HepG2 (cell line): ENCODE data around the gene GRK6. TPM values are rescaled to one million over a fixed set of nuclear protein-coding genes. Genes with fewer than 3 reads are reported as not detected.

ENCODE experiments used
- ATAC-seq: fragments of 200-7000 bp; cut with Tn5 transposase; 3 replicates; pipeline ENCODE4 v1.9.1; 2020; ENCODE audit warnings: mild to moderate bottlenecking, moderate library complexity
- BruUV-seq: library from RNA; stranded (reverse); fragments of 400-500 nt; replicated peaks from 2 replicates; lab custom pipeline; 2021; lab: Mats Ljungman, UMichigan
- CTCF ChIA-PET: fragments of 300-600 bp; formaldehyde crosslinking; extraction: SDS; loops from one replicate; lab custom pipeline; 2021; ENCODE audit warnings: low total read pairs, inconsistent platforms, low intra/inter-chr PET ratio; lab: Yijun Ruan, JAX
- POLR2A ChIA-PET: fragments of 350-600 bp; sonication (Branson Sonifier 250); formaldehyde crosslinking; loops from one replicate; lab custom pipeline; 2020; ENCODE audit warnings: antibody characterized with exemption, inconsistent platforms; lab: Yijun Ruan, JAX
- DNase-seq: peaks from one replicate; pipeline ENCODE4 v3.0.0-alpha.2; 2015; ENCODE audit warnings: low spot score
- FAIRE-seq: peaks from 3 replicates; lab custom pipeline; 2011; peaks lifted over from hg19 to GRCh38; lab: Jason Lieb, UNC
- H2AFZ ChIP-seq: one replicate; pipeline ENCODE4 v1.6.1; 2011; ENCODE audit warnings: low read length, inconsistent platforms
- H3K27ac ChIP-seq: fragments of 300-600 bp; 3 replicates; pipeline ENCODE4 v1.8.0; 2011; ENCODE audit warnings: mixed run types, mild to moderate bottlenecking, mixed read lengths, low read length, inconsistent platforms; ENCODE audit not compliant: insufficient read depth; ENCODE audit errors: extremely low read length
- H3K27me3 ChIP-seq, 2 experiments: fragments of 200-600 bp in 1 of 2; 2 replicates in 1 of 2; 3 replicates in 1 of 2; pipeline versions ENCODE4 v1.6.0 to v1.8.0; 2011; ENCODE audit warnings: low read length in 2 of 2, mild to moderate bottlenecking in 2 of 2, moderate library complexity in 2 of 2, inconsistent platforms in 1 of 2; ENCODE audit not compliant: insufficient read depth in 2 of 2, control insufficient read depth in 1 of 2
- H3K36me3 ChIP-seq, 2 experiments: fragments of 200-600 bp in 1 of 2; replicated peaks in 1 of 2; 2 replicates in 1 of 2; 3 replicates in 1 of 2; pipeline versions ENCODE4 v1.5.1 to v1.8.0; 2011; ENCODE audit warnings: low read length in 2 of 2, inconsistent platforms in 1 of 2; ENCODE audit not compliant: insufficient read depth in 2 of 2, control insufficient read depth in 1 of 2
- H3K4me1 ChIP-seq: 2 replicates; pipeline ENCODE4 v1.5.1; 2012; ENCODE audit warnings: low read length, inconsistent platforms; ENCODE audit not compliant: insufficient read depth
- H3K4me2 ChIP-seq: 2 replicates; pipeline ENCODE4 v1.6.0; 2011; ENCODE audit warnings: low read depth, low read length, inconsistent platforms
- H3K4me3 ChIP-seq, 3 experiments: fragments of 200-600 bp in 1 of 3; sonication (generic), shearing (Covaris generic) in 1 of 3; replicated peaks in 1 of 3; 2 replicates each; pipeline ENCODE4 v1.5.1; 2011 to 2016; ENCODE audit warnings: low read length in 3 of 3, inconsistent platforms in 2 of 3, low read depth in 2 of 3, mild to moderate bottlenecking in 2 of 3, control low read depth in 1 of 3, mixed read lengths in 1 of 3; ENCODE audit not compliant: insufficient read depth in 1 of 3
- H3K79me2 ChIP-seq: one replicate; pipeline ENCODE4 v1.6.1; 2011; ENCODE audit warnings: low read length, inconsistent platforms; ENCODE audit not compliant: insufficient read depth
- H3K9ac ChIP-seq: 2 replicates; pipeline ENCODE4 v1.6.0; 2011; ENCODE audit warnings: mild to moderate bottlenecking, low read depth, low read length, inconsistent platforms; ENCODE audit not compliant: insufficient read depth
- H3K9me3 ChIP-seq: 2 replicates; pipeline ENCODE4 v1.5.1; 2012; ENCODE audit warnings: mild to moderate bottlenecking, low read length
- H4K20me1 ChIP-seq: 2 replicates; pipeline ENCODE4 v1.6.0; 2011; ENCODE audit warnings: inconsistent platforms, mild to moderate bottlenecking, low read length, moderate library complexity; ENCODE audit not compliant: insufficient read depth
- ERF ChIP-seq: IDR thresholded peaks from 2 replicates; pipeline ENCODE4 v1.6.1; 2018; ENCODE audit warnings: missing biosample characterization, missing genetic modification reagents
- PRMT3 ChIP-seq: sonication (generic); formaldehyde crosslinking; IDR thresholded peaks from 2 replicates; pipeline ENCODE4 v1.8.1; 2022; ENCODE audit warnings: low read depth, mild to moderate bottlenecking, moderate library complexity, missing genetic modification reagents, borderline replicate concordance
- RBM22 ChIP-seq: fragments of 200-400 bp; formaldehyde crosslinking; optimal IDR thresholded peaks from 2 replicates; pipeline ENCODE3; 2017; ENCODE audit warnings: mild to moderate bottlenecking, low read length, moderate library complexity
- RBM39 ChIP-seq: fragments of 200-400 bp; formaldehyde crosslinking; IDR thresholded peaks from one replicate; pipeline ENCODE4 v1.6.1; 2018; ENCODE audit warnings: antibody characterized with exemption, mild to moderate bottlenecking, low read depth, low read length; ENCODE audit not compliant: poor library complexity, severe bottlenecking
- ZC3H4 ChIP-seq: sonication (generic); formaldehyde crosslinking; IDR thresholded peaks from 2 replicates; pipeline ENCODE4 v1.4.0; 2020; ENCODE audit warnings: missing genetic modification reagents, borderline replicate concordance
- ZFY ChIP-seq: sonication (generic); formaldehyde crosslinking; IDR thresholded peaks from 2 replicates; pipeline ENCODE4 v1.4.0; 2020; ENCODE audit warnings: missing genetic modification reagents
- ZNF451 ChIP-seq: sonication (generic); formaldehyde crosslinking; IDR thresholded peaks from 2 replicates; pipeline ENCODE4 v1.5.0; 2020; ENCODE audit warnings: mild to moderate bottlenecking, missing genetic modification reagents
- ZNF484 ChIP-seq: sonication (generic); formaldehyde crosslinking; IDR thresholded peaks from 2 replicates; pipeline ENCODE4 v1.5.1; 2020; ENCODE audit warnings: mild to moderate bottlenecking, low read depth, missing genetic modification reagents, borderline replicate concordance
- ZNF547 ChIP-seq: sonication (generic); formaldehyde crosslinking; IDR thresholded peaks from 2 replicates; pipeline ENCODE4 v1.5.1; 2020; ENCODE audit warnings: mild to moderate bottlenecking, missing genetic modification reagents
- WGBS: methylation state at CpG from one replicate; pipeline ENCODE4 v1.1.6; 2017; ENCODE audit warnings: low lambda C conversion rate; 5-methylcytosine and 5-hydroxymethylcytosine counted together
- in situ Hi-C: cut with HindIII; loops from 2 replicates; pipeline ENCODE4 v1.10.0; 2017; ENCODE audit warnings: low pct_unique_long_range_greater_than_20kb; ENCODE audit not compliant: extremely low pct_ligation_motif_present
- intact Hi-C: fragments of 100-400 bp; cut with micrococcal nuclease; formaldehyde crosslinking; loops from one replicate; pipeline ENCODE4 v1.10.0; 2022; ENCODE audit not compliant: unreplicated experiment
- polyA plus RNA-seq, 8 experiments: library from polyadenylated mRNA; depleted of rRNA in 3 of 8; stranded (reverse) in 7 of 8; unstranded in 1 of 8; fragments of >200 nt; fragmentation: Illumina TruSeq in 4 of 8; extraction: Trizol in 4 of 8; gene quantifications; 2 replicates each; pipeline versions ENCODE4 v1.2.1 to v1.2.3, GENCODE V29; 2011 to 2016; ENCODE audit warnings: low read depth in 4 of 8, missing spikeins in 1 of 8, mixed read lengths in 1 of 8; ENCODE audit not compliant: insufficient read depth in 1 of 8
- total RNA-seq, 5 experiments: library from RNA; depleted of rRNA; stranded (reverse); fragments of >200 nt; fragmentation: Illumina TruSeq; extraction: Trizol; gene quantifications; 2 replicates each; pipeline ENCODE4 v1.2.3, GENCODE V29; 2016; ENCODE audit warnings: low read depth in 1 of 5
- TF ChIP-seq, protein P1 (sequence below): sonication (generic); formaldehyde crosslinking; IDR thresholded peaks from 2 replicates; pipeline ENCODE4 v1.5.1; 2020; ENCODE audit warnings: mild to moderate bottlenecking, missing genetic modification reagents, borderline replicate concordance
- TF ChIP-seq, protein P2 (sequence below): sonication (generic); formaldehyde crosslinking; IDR thresholded peaks from 2 replicates; pipeline ENCODE4 v1.5.0; 2020; ENCODE audit warnings: missing genetic modification reagents, mild to moderate bottlenecking, borderline replicate concordance
- TF ChIP-seq, protein P3 (sequence below): sonication (generic); formaldehyde crosslinking; IDR thresholded peaks from 2 replicates; pipeline ENCODE4 v1.4.0; 2020; ENCODE audit warnings: missing genetic modification reagents

The GRK6 gene
- total and polyA plus RNA-seq, 2 of the 13 experiments (the other 11 are each of a cell fraction or from before 2014, with no cell fraction given), result 13.2 to 19.9 TPM

DNA sequence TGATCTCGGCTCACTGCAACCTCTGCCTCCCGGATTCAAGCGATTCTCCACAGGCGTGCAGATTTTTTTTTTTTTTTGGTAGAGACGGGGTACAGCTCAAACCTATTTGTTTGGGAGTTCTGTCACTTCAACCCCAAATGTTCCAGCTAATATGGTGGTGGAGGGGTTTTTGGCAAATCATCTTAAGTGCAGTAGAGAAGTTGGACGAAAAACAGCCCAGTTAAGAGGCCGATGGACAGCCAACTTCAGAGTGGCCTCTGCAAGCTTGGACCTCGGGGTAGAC lies 19.4 kb downstream of the GRK6 start (continued):
- TF ChIP-seq, protein P1, sequence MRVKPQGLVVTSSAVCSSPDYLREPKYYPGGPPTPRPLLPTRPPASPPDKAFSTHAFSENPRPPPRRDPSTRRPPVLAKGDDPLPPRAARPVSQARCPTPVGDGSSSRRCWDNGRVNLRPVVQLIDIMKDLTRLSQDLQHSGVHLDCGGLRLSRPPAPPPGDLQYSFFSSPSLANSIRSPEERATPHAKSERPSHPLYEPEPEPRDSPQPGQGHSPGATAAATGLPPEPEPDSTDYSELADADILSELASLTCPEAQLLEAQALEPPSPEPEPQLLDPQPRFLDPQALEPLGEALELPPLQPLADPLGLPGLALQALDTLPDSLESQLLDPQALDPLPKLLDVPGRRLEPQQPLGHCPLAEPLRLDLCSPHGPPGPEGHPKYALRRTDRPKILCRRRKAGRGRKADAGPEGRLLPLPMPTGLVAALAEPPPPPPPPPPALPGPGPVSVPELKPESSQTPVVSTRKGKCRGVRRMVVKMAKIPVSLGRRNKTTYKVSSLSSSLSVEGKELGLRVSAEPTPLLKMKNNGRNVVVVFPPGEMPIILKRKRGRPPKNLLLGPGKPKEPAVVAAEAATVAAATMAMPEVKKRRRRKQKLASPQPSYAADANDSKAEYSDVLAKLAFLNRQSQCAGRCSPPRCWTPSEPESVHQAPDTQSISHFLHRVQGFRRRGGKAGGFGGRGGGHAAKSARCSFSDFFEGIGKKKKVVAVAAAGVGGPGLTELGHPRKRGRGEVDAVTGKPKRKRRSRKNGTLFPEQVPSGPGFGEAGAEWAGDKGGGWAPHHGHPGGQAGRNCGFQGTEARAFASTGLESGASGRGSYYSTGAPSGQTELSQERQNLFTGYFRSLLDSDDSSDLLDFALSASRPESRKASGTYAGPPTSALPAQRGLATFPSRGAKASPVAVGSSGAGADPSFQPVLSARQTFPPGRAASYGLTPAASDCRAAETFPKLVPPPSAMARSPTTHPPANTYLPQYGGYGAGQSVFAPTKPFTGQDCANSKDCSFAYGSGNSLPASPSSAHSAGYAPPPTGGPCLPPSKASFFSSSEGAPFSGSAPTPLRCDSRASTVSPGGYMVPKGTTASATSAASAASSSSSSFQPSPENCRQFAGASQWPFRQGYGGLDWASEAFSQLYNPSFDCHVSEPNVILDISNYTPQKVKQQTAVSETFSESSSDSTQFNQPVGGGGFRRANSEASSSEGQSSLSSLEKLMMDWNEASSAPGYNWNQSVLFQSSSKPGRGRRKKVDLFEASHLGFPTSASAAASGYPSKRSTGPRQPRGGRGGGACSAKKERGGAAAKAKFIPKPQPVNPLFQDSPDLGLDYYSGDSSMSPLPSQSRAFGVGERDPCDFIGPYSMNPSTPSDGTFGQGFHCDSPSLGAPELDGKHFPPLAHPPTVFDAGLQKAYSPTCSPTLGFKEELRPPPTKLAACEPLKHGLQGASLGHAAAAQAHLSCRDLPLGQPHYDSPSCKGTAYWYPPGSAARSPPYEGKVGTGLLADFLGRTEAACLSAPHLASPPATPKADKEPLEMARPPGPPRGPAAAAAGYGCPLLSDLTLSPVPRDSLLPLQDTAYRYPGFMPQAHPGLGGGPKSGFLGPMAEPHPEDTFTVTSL (CRISPR knock-in tag), result no peak
- no peak for TF ChIP-seq PRMT3 (CRISPR knock-in tag)

DNA sequence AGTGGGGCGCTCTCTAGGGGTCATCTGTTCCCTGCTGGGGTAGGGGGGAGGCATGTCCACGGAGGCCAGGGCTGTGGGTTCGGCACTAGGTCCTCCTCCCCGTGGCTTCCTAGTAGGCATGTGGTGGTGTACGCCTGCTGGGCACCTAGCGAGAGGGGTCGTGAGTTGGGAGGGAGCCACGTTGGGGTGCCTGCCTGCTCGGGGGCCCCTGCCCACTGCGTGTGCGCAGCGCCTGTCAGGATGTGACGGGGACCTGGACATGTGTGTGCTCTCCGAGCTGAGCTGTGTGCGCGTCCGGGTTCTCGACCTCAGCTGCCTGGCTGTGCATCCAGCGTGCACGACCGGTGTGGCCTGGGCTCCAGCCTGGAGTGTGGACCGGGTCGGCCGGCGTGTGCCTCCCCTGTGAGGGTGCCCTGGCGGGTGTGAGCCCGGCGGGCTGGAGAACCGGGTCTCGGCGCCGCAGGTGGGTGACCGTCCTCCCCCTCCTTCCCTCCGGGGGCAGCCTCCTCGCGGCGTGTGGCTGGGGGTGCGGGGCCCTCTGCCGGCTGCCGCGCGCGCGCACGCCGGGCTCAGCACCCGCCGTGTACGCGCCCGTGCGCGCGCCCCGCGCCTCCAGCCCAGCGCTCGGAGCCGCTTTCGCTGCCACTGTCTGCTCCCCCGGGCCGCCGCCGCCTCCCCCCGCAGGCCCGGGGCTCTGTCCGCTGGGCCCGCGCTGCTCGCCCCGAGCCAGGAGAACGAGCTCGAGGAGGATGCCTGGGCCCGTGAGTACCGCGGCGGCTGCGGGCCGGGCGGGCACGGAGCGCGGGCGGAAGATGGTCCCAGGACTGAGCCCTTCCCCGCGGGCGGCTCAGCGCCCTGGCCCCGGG lies 20.0 kb downstream of the GRK6 start, which contains the start of gene PRR7:
TSS of gene PRR7 (plus strand) at position 615 of the 866 bp plus-strand sequence. CDS start 8,254 bp downstream, outside the sequence.
- 18% methylated on average over 10 of the region's 89 CpGs for WGBS
- Histone ChIP-seq H3K4me2 (peak within 1 kb of the TSS; percentile 99), H3K4me3 (peak within 1 kb of the TSS; percentile 55 to 80 (median 61)), H3K4me1 (peaks cover 49% of the 10 kb centered on the region), H3K9ac (peak within 1 kb of the TSS; percentile 82), H2AFZ (no peak within 1 kb of the TSS), H3K79me2 (no peaks in the 10 kb centered on the region), H3K27ac (peak within 1 kb of the TSS; percentile 74), H4K20me1 (peaks cover 2% of the 10 kb centered on the region; the same call in 1 of the 2 replicates), H3K36me3 (0 out of 5 replicates have a peak, but pooled peaks cover 0 to 5% of the 10 kb centered on the region in 2 experiments), H3K9me3 (no peaks in the 10 kb centered on the region), H3K27me3 (no peaks in the 10 kb centered on the region)
- ATAC-seq (peak; percentile 27), DNase-seq (no peak), FAIRE-seq (no peak)
- no TSS peak for BruUV-seq
- CTCF ChIA-PET, result interaction anchor here (1.4 kb wide), 1 partner anchor 11 kb away, joined by 5 read pairs; no protein-coding TSS in a partner anchor
- in situ Hi-C loops, result loop anchor here (5.0 kb wide), 1 partner anchor 134 kb away; the partner anchor contains the start of gene MXD3
- intact Hi-C loops, result loop anchor here (5.0 kb wide), 1 partner anchor 119 kb away; no protein-coding TSS in a partner anchor
- POLR2A ChIA-PET, result interaction anchor here (0.8 to 4.2 kb wide), 5 partner anchors 9 to 68 kb away, joined by 3 to 19 read pairs (median 3); partner anchors contain the start of gene GRK6
- TF ChIP-seq, protein P2, sequence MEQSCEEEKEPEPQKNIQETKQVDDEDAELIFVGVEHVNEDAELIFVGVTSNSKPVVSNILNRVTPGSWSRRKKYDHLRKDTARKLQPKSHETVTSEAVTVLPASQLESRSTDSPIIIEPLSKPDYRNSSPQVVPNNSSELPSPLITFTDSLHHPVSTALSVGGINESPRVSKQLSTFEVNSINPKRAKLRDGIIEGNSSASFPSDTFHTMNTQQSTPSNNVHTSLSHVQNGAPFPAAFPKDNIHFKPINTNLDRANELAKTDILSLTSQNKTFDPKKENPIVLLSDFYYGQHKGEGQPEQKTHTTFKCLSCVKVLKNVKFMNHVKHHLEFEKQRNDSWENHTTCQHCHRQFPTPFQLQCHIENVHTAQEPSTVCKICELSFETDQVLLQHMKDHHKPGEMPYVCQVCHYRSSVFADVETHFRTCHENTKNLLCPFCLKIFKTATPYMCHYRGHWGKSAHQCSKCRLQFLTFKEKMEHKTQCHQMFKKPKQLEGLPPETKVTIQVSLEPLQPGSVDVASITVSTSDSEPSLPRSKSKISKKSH (CRISPR knock-in tag), result peak; percentile 57; the same call in 1 of the 2 replicates
- peak; percentile 17; the same call in 1 of the 2 replicates for TF ChIP-seq ERF (CRISPR knock-in tag)
- TF ChIP-seq ZNF547 (CRISPR knock-in tag), result peak; percentile 76; the same call in 1 of the 2 replicates
- TF ChIP-seq ZNF484, result no peak
- TF ChIP-seq ZFY (CRISPR knock-in tag), result peak; percentile 43
- no peak for TF ChIP-seq RBM22
- no peak for TF ChIP-seq RBM39
- TF ChIP-seq ZNF451 (CRISPR knock-in tag), result 0 out of 2 replicates have a peak, but pooled peaks have one; percentile 39
- TF ChIP-seq ZC3H4, result no peak
- TF ChIP-seq, protein P3, sequence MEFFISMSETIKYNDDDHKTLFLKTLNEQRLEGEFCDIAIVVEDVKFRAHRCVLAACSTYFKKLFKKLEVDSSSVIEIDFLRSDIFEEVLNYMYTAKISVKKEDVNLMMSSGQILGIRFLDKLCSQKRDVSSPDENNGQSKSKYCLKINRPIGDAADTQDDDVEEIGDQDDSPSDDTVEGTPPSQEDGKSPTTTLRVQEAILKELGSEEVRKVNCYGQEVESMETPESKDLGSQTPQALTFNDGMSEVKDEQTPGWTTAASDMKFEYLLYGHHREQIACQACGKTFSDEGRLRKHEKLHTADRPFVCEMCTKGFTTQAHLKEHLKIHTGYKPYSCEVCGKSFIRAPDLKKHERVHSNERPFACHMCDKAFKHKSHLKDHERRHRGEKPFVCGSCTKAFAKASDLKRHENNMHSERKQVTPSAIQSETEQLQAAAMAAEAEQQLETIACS (CRISPR knock-in tag), result peak; percentile 92
